Stimulated activated CD4-positive, alpha-beta T cell treated with anti-CD3 and anti-CD28 coated beads, Interleukin-1b, Interleukin-23, amount 100 ng/mL, for 48 hours (primary cell): ENCODE results near the gene GRAMD4.

ENCODE experiments used
- DNase-seq: peaks from one replicate; pipeline ENCODE4 v3.0.0-alpha.2; 2020

GRAMD4 gene

DNA sequence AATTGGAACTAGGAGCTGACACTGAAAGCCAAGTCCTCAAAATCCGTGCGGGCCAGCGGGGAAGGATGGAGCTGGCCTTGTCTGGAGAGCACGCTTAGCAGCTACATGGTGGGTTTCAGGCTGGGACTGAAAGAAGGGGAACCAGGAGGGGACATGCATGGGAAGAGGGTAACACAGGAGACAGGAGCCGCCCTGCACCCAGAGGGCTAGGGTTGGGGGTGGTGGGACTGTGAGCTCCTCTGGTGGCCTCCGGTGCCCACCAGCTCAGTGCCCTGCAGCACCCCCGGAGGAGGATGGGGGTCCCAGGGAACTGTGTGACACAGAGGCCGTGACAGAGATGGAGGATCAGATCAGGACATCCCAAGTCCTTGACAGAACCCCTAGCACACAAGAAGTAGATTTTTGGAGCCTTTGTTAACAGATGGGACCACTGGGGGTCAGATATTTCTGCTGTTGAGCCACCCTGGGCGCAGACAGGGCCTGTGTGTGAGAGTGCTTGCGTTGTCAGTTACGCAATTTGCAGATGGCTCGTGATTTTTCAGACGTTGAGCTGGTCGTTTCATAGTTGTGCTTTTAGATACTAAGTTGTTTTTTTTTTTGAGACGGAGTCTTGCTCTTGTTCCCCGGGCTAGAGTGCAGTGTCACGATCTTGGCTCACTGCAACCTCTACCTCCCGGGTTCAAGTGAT, 21.3 kb upstream of the GRAMD4 start:
- no peak for DNase-seq

DNA sequence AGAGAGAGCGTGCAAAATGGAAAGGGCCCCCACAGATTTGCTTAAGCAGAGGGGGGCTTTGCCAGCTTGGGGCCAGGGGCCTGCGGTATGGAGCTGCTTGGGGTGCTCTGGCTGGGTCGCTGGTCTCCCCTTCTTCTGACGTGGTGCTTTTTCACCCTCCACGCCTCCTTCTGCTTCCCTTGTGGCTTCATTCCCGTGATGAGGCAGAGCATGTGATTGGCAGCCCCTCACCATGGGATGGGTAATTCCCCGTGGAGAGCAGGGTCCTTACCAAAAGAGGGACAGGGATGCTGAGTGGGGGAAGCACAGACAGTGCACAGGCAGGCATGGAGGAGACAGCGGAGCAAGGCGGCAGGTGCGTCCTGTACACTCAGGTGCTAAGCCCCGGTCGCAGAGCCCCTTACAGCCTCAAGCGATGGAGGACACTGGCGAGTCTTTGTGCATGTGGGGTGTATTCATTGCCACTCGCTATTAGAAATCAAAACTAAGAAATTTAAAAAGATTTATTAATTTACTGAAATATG, 19.9 kb upstream of the GRAMD4 start:
- DNase-seq, result no peak

DNA sequence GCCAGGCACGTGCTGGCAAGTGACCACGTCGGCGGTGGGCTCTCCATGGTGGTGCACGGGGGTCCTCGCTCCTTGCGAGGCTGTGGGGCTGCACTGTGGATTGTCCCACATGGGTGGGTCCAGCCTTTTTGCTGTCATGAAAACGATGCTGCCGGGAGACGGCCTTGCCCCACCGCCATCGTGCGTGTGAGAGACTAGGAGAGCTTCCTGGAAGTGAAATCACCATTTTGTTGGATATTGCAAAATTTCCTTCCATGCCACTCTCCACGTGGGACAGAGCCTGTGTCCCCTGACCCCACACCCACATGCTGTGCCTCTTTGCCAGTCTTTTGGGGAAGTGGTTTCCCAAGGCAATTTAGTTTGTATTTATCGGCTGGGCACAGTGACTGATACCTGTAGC, 18.2 kb upstream of the GRAMD4 start:
- DNase-seq, result no peak

DNA sequence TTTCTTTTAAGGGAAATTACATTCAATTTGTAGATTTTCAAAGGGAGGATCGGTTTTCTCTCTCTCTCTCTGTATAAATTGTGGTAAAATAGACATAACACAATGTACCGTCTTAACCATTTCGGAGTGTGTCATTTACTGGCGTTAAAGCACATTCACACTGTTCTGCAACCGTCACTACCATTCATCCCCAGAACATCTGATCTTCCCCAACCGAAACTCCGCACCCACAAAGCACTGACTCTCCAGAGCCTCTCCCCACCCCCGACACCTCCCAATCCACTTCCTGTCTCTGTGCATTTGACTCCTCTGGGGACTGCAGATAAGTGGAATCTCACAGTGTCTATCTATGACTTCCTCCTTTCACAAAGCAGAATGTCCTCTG, 15.9 kb upstream of the GRAMD4 start:
- DNase-seq, result peak; percentile 87

DNA sequence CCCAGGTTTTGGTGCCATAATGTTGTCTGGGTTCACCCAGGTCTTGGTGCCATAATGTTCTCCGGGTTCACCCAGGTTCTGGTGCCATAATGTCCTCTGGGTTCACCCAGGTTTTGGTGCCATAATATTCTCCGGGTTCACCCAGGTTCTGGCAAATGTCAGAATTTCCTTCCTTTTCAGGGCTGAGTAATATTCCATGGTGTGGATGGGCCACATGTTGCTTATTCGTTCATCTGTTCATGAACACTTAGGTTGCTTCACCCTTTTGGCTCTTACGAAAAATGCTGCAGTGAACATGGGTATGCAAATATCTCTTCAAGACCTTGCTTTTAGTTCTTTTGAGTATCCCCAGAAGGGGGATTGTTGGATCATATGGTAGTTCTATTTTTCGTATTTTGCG, 15.1 kb upstream of the GRAMD4 start:
- DNase-seq, result no peak

DNA sequence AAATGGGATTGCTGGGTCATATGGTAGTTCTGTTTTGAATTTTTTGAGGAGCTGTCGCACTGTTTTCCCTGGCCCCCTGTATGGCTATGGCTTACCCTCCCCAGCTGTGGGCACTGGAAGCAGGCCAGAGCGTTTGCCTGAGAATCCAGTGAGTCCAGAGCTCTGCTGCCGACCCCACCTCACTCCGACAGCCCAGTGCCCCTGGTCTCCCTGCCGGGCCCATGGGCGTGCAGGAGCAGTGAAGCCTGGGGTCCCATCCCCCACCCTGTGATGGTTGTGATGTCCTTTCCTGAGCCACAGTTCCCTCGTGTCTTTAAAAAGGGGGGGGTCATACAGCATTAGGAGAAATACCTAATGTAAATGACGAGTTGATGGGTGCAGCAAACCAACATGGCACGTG, 13.3 kb upstream of the GRAMD4 start:
- DNase-seq, result no peak

DNA sequence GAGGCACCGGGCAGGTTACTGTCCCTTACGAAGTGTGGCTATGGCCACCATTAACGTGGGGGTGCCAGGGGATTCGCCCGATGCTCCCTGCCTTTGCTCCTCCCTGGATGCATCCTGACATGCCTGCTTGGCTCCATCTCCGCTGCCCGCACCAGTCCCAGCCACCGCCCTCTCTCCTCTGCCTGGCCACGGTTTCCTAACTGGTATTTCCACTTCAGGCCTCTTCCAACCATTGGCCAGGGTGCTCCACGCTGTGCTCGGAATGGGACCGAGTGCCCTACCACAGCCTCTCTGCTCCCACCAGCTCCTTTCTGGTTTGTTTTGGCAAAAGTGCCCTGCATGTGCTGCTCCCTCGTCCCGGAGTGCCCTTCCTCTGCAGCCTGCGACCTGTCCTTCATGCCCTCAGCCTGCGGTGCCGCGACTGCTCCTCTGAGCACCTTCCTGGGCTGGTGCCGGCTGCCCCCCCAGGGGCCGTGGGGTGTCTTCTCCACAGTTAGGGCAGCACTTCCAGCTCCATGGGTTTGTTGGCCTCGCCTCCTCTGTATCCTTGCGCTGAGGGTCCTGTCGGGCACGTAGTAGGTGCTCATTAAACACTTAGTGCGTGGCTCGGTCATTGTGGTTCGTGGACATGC, 12.6 kb upstream of the GRAMD4 start:
- DNase-seq, result no peak

DNA sequence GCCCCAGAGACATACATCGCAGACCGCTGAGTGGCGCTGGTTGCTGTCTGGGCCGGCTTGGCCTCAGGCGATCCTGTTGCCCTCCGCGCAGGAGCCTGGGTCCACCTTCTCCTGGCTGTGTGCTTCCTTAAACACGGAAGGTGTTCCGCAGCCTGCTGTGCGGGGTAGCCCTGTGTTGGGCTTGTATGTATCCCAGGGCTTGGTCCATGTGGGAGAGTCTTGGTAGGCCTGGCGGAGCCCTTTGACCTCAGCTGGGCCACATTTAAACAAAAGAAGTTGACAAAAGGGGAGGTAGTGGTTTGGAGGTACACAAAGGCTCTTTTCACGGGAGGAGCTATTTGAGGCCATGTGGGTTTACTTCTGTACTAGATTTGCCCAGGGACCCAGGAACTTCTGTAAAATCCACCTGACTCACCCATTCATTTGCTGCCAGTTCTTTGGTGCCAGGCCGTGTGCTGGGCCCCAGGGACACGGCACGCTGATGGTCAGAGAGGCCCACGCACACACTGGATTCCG, 11.0 kb upstream of the GRAMD4 start:
- no peak for DNase-seq

DNA sequence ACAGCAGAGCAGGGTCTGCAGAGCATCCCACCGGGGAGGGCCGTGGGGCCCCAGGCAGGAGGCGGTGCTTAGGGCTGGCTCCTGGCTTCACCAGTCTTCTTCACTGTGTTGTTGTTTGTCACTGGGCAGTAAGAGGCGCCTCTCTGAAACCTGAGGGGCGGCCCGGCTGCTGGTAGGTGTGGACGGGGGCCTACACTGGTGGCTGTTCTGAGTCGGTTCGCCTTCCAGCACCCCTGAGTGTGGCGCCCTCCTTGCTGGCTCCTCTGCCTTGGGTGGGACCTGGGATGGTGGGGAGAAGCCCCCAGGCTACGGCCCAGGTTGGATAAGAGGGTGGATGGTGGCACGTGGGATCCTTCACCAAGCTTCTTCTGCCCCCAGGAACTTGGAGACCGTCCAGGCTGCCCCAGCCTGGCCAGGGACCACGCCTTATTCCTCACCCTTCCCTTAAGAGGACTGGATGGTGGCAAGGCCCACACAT, 10.4 kb upstream of the GRAMD4 start:
- no peak for DNase-seq

DNA sequence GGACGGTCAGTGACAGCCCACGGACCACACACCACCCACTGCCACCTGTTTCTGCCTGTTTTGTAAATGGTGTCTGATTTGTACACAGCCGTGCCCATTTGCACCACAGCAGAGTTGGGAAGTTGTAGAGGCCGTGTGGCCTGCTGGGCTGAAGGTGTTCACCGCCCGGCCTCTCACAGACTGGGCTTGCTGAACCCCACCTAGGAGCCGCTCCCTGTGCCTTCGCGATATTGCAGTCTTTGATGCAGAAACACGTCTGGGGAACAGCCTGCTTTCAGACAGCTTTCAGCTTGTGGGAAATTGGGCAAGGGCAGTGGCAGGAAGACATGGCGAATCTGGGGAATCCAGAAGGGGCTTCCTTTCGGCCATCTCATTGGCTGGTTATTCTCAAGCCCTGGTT, 9.8 kb upstream of the GRAMD4 start:
- DNase-seq, result no peak

DNA sequence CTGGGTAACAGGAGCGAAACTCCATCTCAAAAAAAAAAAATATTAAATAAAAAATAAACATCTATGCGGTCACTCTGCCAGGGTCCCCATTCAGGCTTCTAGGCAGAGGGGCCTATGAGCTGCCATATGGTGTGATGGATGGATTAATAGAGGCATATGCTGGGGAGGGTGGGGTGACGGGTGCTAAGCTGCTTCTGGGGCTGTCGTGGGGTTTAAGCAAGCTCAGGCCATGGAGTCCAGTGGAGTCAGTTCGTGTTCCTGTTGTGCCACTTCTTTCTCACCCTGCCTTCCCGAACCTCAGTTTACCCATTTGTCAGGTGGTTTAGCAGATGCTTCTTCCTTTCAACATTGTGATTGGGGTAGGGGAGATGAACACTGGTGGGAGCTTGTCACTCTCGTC, 9.0 kb upstream of the GRAMD4 start:
- no peak for DNase-seq

DNA sequence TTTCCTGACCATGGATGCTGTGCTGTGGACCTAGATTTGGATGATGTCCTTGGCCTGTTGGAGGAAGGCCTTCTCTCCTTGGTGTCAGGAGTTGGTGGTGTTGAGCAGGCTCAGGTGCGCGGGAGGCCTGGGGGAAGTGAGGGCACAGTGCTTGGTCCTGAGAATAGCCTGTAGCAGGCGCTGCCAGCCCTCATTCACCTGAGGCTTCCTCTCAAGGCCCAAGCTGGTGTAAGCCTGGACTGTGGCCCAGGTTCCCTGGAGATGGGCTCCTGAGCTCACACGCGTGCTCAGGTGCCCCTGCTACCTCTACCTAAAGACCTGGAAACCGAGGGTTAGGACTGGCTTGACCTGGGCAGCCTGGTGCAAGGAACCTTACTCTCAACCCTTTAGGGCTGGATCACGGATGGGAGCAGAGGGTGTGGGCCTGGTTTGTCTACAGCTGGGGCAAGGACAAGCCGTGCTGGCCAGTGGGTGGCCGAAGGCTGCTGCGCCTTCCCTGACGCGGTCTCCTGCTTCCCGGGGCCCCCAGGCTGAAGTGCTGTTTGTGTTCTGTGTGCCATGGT, 7.8 kb upstream of the GRAMD4 start:
- no peak for DNase-seq

DNA sequence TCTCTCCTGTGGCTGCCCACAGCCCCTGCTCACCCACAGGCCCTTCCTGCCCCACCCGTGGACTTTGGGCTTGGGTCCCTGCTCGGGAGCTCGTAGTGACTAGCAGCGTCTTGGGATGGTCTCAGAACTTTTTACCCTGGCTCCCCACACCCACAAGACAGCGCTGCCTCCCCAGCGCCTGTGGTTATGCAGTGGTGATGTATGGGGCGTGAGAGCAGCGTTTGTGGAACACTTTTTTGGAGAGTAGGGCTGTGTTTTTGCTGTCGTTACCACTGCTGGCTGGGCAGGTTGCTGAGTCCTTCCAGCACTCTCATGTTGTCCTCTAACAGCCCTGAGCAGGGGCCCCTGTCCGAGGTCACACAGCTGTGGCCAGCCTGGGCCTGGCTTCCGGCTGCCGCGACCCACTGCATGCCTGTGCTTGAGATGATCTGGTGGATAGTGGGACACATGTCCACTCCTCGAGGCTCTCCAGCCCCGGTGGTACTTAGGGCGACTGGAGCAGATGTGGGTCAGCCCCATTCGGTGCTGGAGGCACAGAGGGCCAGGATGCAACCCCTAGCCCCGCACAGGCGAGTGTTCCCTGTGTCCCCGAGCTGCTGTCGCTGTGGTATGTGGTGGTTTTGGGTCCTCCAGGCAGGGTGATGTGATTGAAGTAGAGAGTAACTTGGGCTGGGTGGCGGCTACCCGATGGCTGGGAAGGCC, 7.1 kb upstream of the GRAMD4 start:
- DNase-seq, result peak; percentile 46

DNA sequence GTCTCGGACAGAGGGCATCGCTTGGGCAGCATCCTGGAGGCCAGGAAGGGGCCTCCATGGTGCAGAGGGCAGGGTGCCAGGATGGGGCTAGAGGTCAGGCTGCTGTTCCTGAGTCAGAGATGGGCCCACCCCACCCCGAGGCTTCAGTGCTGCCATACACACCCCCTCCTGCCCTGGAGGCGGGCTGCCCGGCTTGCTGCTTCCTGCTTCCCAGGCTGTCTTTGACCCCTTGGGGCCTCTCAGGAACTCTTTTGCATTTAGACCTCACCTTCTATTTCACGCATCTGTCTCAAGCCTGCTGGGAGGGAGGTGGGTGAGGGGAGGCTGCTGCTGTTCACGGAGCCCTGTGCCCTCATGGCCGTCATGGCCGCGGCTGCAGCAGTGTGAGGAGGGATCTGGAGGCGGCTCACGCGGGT, 6.6 kb upstream of the GRAMD4 start:
- DNase-seq, result peak; percentile 25

DNA sequence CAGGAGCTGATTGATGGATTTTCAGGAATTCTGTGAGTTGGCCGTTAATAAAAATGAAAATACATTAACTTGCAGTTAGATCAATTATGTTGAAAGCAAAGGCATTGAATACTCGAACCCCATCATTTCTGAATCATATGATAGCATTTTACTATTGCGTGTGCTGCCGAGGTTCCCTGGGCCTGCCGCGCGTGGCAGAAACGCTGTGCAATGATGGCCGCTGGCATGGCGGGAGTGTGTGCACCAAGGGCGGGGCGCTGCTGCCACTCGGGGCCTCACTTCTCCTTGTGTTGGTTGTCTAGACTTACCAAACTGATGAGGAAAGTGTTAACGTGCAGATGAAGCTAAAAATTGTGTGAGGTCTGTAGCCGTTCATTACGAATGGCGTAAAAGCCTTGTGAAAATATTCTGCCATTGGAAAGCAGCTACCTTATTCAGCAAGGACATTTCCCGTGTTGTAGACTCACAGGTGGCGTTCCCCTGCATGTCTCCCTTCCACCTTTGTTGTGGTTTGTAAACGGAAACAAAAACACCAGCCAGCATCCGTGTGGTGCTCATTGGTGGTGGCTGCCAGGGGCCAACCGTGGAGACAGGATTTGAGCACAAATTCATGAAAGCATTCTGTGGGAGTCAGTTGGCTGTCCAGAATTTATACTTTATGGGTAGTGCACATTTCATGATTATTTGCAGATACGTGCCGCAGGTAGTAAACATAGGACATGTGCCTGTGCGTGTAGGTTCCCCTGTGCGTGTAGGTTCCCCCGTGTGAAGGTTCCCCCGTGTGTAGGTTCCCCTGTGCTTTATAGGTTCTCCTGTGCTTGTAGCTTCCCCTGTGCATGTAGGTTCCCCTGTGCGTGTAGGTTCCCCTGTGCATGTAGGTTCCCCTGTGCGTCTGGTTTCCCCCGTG, 5.9 kb upstream of the GRAMD4 start:
- peak; percentile 70 for DNase-seq

DNA sequence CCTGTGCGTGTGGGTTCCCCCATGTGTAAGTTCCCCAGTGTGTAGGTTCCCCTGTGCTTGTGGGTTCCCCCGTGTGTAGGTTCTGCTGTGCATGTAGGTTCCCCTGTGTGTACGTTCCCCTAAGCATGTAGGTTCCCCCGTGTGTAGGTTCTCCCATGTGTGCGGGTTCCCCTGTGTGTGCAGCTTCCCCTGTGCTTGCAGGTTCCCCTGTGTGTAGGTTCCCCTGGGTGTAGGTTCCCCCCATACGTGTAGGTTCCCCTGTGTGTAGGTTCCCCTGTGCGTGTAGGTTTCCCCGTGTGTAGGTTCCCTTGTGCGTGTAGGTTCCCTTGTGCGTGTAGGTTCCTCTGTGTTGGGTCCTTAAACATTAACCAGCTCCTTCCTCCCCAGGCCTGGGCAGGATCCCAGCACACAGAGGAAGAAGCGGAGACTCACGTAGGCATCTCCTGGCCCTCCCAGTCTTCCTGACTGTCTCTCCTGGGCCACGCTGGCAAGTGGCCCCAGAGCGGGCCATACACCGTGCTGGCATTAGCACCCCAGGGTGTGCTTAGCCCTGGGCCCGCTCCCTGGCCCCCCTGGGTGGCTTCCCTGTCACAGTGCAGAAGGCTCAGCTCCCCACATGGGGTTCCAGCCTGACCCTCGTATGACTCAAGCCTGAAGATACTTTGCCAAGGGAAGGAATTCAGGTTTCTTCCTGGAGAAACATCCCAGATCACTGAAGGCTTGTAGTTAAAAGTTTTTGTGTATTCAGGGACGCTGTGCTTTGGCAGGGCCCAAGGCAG, 2.8 kb upstream of the GRAMD4 start:
- DNase-seq, result no peak

DNA sequence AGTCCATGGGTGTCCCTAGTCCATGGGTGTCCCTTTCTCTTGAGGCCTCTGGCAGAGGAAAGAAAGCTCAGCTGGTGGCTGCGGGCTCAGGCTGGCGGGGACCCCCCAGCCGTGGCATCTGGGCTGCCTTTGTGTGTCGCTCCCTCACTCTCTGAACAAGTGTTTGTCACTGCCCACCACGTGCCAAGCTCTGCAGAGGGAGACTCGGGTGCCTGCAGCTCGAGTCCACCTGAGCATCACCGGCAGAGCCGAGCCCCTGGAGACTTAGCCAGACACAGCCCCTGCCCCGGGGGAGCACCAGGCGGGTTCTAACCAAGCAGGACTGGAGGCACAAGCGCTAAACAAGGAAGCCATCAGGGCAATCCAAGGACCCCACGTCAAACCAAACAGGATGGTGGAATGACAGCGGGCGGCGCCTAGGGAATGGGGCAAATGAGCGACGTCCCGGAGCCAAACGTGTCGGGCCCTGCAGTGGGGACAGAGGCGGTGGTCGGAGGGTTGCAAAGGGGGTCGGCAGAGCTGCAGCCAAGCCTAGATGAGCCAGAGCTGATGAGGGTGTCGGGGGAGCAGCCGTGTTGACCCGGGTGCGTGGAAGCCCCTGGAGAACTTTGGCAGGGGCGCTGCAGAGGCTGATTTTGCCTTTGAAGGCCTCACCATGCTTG, 2.1 kb upstream of the GRAMD4 start:
- DNase-seq, result no peak

DNA sequence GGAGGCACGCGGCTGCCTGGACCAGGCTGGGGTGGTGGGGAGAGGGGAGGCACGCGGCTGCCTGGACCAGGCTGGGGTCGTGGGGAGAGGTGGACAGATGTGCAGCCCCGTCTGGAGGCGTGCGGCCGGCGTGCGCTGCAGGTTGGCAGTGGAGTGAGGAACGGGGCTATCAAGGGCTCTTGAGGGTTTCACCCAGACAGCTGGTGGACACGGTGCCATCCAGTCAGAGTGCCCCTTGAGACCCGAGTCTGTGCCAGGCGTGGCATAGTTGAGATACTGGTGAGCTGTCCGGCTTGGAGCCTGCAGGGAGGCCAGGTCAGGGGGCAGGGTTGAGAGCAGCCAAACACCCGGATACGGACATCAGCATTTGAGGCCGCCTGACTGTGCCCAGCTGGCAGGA, 1.5 kb upstream of the GRAMD4 start:
- no peak for DNase-seq

DNA sequence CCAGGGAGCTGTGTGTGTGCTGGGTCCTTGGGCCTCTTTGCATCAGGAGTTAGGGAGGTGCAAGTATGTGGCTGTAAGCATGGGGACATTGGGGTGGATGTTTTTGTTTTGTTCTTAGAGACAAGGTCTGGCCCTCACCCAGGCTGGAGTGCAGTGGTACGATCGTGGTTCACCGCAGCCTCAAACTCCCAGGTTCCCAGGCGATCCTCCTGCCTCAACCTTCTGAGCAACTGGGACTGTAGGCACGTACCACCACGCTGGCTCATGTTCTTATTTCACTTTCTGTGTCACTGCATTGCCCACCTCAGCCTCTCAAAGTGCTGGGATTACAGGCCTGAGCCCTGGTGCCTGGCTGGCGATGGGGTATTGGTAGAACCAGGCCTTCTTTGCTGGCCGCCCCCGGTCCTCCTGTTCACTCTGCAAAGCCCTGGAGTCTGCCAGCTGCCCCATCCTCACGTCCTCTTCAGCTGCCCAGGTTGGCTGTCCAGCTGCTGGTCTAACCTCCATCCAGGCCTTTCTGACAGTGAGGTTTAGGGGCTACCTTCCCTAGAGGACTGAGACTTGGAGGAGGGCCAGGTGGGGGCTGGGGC, 851 bp upstream of the GRAMD4 start:
- no peak for DNase-seq

DNA sequence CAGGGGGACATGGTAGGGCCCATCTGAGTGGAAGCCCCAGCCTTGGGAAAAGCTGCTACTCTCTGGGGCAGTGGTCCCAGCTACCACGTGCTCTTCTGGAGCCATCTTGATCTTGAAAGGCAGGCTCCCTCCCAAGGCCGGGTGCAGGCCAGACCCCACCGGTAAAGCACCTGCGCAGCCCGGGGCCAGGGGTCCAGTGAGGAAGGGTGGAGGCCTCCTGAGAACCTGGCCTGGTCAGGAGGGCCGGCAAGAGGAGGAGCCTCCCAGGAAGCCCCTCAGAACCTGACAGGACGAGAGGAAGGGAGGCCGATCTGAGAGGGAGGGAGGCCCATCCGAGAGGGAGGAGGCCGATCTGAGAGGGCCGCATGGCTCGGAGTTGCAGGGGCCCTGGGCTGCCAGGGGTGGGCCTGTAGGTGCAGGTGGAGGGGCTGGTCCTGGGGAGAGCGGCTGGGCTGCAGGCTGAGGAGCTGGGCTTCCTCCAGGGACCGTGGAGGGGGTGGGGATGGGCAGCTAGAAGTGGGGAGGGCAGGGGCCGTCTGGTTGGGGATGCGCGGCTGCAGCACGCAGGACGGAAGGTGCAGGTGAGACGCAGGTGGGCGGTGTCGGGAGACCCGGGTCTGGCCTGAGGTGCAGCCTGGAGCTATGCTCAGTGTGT, 529 bp downstream of the GRAMD4 start:
- no peak for DNase-seq
